Measurements from ENCODE around the gene OR2T6.

The OR2T6 gene

GRCh38 chr1:248375446-248375845 is at the start of gene OR2T6:
Gene OR2T6 (plus strand): TSS chr1:248375746. CDS start chr1:248387609, 11,863 bp downstream.
- no peaks in the 10 kb centered on the region for H3K27me3 ChIP-seq (ENCODE audit: low read depth, low read length)
- H3K27ac ChIP-seq (ENCODE audit: low read length), result no peak within 1 kb of the TSS
- H3K36me3 ChIP-seq (ENCODE audit: control insufficient read depth in 1 of 2, insufficient read depth in 2 of 2, low read length in 2 of 2), result no peaks in the 10 kb centered on the region
- no peaks in the 10 kb centered on the region for H3K9me3 ChIP-seq (ENCODE audit: control insufficient read depth in 1 of 2, low read length in 2 of 2)
- no peaks in the 10 kb centered on the region for H3K4me1 ChIP-seq (ENCODE audit: control insufficient read depth in 1 of 2, insufficient read depth in 2 of 2, low read length in 2 of 2)
- no peak within 1 kb of the TSS for H3K4me3 ChIP-seq (ENCODE audit: low read depth in 1 of 2, low read length in 2 of 2)

- H3K4me1 ChIP-seq (ENCODE audit: control insufficient read depth in 1 of 2, insufficient read depth in 2 of 2, low read length in 2 of 2), result no peaks in the 10 kb centered on the region
- H3K27ac ChIP-seq (ENCODE audit: low read length), result no peak overlapping the region
- no peaks in the 10 kb centered on the region for H3K36me3 ChIP-seq (ENCODE audit: control insufficient read depth in 1 of 2, insufficient read depth in 2 of 2, low read length in 2 of 2)
- no peak overlapping the region for H3K4me3 ChIP-seq (ENCODE audit: low read depth in 1 of 2, low read length in 2 of 2)
- H3K9me3 ChIP-seq (ENCODE audit: control insufficient read depth in 1 of 2, low read length in 2 of 2), result no peaks in the 10 kb centered on the region
- no peaks in the 10 kb centered on the region for H3K27me3 ChIP-seq (ENCODE audit: low read depth, low read length)
These were observed 32.1 kb upstream of the OR2T6 start for GRCh38 chr1:248343451-248343850.

GRCh38 chr1:248348475-248348874 is 27.1 kb upstream of the OR2T6 start, which contains the start of gene OR14C36:
Gene OR14C36 (plus strand): TSS chr1:248348775. CDS start chr1:248348775, 0 bp downstream.
- H3K4me1 ChIP-seq (ENCODE audit: control insufficient read depth in 1 of 2, insufficient read depth in 2 of 2, low read length in 2 of 2), result no peaks in the 10 kb centered on the region
- no peak within 1 kb of the TSS for H3K27ac ChIP-seq (ENCODE audit: low read length)
- H3K27me3 ChIP-seq (ENCODE audit: low read depth, low read length), result no peaks in the 10 kb centered on the region
- H3K36me3 ChIP-seq (ENCODE audit: control insufficient read depth in 1 of 2, insufficient read depth in 2 of 2, low read length in 2 of 2), result no peaks in the 10 kb centered on the region
- H3K9me3 ChIP-seq (ENCODE audit: control insufficient read depth in 1 of 2, low read length in 2 of 2), result no peaks in the 10 kb centered on the region
- H3K4me3 ChIP-seq (ENCODE audit: low read depth in 1 of 2, low read length in 2 of 2), result no peak within 1 kb of the TSS

GRCh38 chr1:248359415-248359814 is 16.1 kb upstream of the OR2T6 start:
- Histone ChIP-seq H3K36me3 (ENCODE audit: control insufficient read depth in 1 of 2, insufficient read depth in 2 of 2, low read length in 2 of 2) (no peaks in the 10 kb centered on the region), H3K27me3 (ENCODE audit: low read depth, low read length) (no peaks in the 10 kb centered on the region), H3K9me3 (ENCODE audit: control insufficient read depth in 1 of 2, low read length in 2 of 2) (no peaks in the 10 kb centered on the region), H3K4me1 (ENCODE audit: control insufficient read depth in 1 of 2, insufficient read depth in 2 of 2, low read length in 2 of 2) (no peaks in the 10 kb centered on the region), H3K27ac (ENCODE audit: low read length) (no peak overlapping the region), H3K4me3 (ENCODE audit: low read depth in 1 of 2, low read length in 2 of 2) (no peak overlapping the region)

GRCh38 chr1:248361121-248361715 is 14.3 kb upstream of the OR2T6 start, which contains the start of gene OR2T4:
Gene OR2T4 (plus strand): TSS chr1:248361665. CDS start chr1:248361665, 0 bp downstream.
- Histone ChIP-seq H3K9me3 (ENCODE audit: control insufficient read depth in 1 of 2, low read length in 2 of 2) (no peaks in the 10 kb centered on the region), H3K27ac (ENCODE audit: low read length) (no peak within 1 kb of the TSS), H3K27me3 (ENCODE audit: low read depth, low read length) (no peaks in the 10 kb centered on the region), H3K4me3 (ENCODE audit: low read depth in 1 of 2, low read length in 2 of 2) (no peak within 1 kb of the TSS), H3K4me1 (ENCODE audit: control insufficient read depth in 1 of 2, insufficient read depth in 2 of 2, low read length in 2 of 2) (no peaks in the 10 kb centered on the region), H3K36me3 (ENCODE audit: control insufficient read depth in 1 of 2, insufficient read depth in 2 of 2, low read length in 2 of 2) (no peaks in the 10 kb centered on the region)

- no peak overlapping the region for H3K27ac ChIP-seq (ENCODE audit: low read length)
- no peaks in the 10 kb centered on the region for H3K9me3 ChIP-seq (ENCODE audit: control insufficient read depth in 1 of 2, low read length in 2 of 2)
- H3K36me3 ChIP-seq (ENCODE audit: control insufficient read depth in 1 of 2, insufficient read depth in 2 of 2, low read length in 2 of 2), result no peaks in the 10 kb centered on the region
- no peaks in the 10 kb centered on the region for H3K27me3 ChIP-seq (ENCODE audit: low read depth, low read length)
- H3K4me3 ChIP-seq (ENCODE audit: low read depth in 1 of 2, low read length in 2 of 2), result no peak overlapping the region
- H3K4me1 ChIP-seq (ENCODE audit: control insufficient read depth in 1 of 2, insufficient read depth in 2 of 2, low read length in 2 of 2), result no peaks in the 10 kb centered on the region
These were observed 8.9 kb upstream of the OR2T6 start for GRCh38 chr1:248366609-248367008.

GRCh38 chr1:248372394-248372793 is 3.2 kb upstream of the OR2T6 start:
- Histone ChIP-seq H3K27ac (ENCODE audit: low read length) (no peak overlapping the region), H3K36me3 (ENCODE audit: control insufficient read depth in 1 of 2, insufficient read depth in 2 of 2, low read length in 2 of 2) (no peaks in the 10 kb centered on the region), H3K9me3 (ENCODE audit: control insufficient read depth in 1 of 2, low read length in 2 of 2) (no peaks in the 10 kb centered on the region), H3K4me1 (ENCODE audit: control insufficient read depth in 1 of 2, insufficient read depth in 2 of 2, low read length in 2 of 2) (no peaks in the 10 kb centered on the region), H3K4me3 (ENCODE audit: low read depth in 1 of 2, low read length in 2 of 2) (no peak overlapping the region), H3K27me3 (ENCODE audit: low read depth, low read length) (no peaks in the 10 kb centered on the region)

GRCh38 chr1:248373761-248374160 is 1.8 kb upstream of the OR2T6 start:
- Histone ChIP-seq H3K27me3 (ENCODE audit: low read depth, low read length) (no peaks in the 10 kb centered on the region), H3K4me3 (ENCODE audit: low read depth in 1 of 2, low read length in 2 of 2) (no peak overlapping the region), H3K27ac (ENCODE audit: low read length) (no peak overlapping the region), H3K4me1 (ENCODE audit: control insufficient read depth in 1 of 2, insufficient read depth in 2 of 2, low read length in 2 of 2) (no peaks in the 10 kb centered on the region), H3K36me3 (ENCODE audit: control insufficient read depth in 1 of 2, insufficient read depth in 2 of 2, low read length in 2 of 2) (no peaks in the 10 kb centered on the region), H3K9me3 (ENCODE audit: control insufficient read depth in 1 of 2, low read length in 2 of 2) (no peaks in the 10 kb centered on the region)

GRCh38 chr1:248376916-248377315 is 1.4 kb downstream of the OR2T6 start:
- Histone ChIP-seq H3K4me1 (ENCODE audit: control insufficient read depth in 1 of 2, insufficient read depth in 2 of 2, low read length in 2 of 2) (no peaks in the 10 kb centered on the region), H3K36me3 (ENCODE audit: control insufficient read depth in 1 of 2, insufficient read depth in 2 of 2, low read length in 2 of 2) (no peaks in the 10 kb centered on the region), H3K27me3 (ENCODE audit: low read depth, low read length) (no peaks in the 10 kb centered on the region), H3K4me3 (ENCODE audit: low read depth in 1 of 2, low read length in 2 of 2) (no peak overlapping the region), H3K9me3 (ENCODE audit: control insufficient read depth in 1 of 2, low read length in 2 of 2) (no peaks in the 10 kb centered on the region), H3K27ac (ENCODE audit: low read length) (no peak overlapping the region)

- no peaks in the 10 kb centered on the region for H3K27me3 ChIP-seq (ENCODE audit: low read depth, low read length)
- no peak overlapping the region for H3K4me3 ChIP-seq (ENCODE audit: low read depth in 1 of 2, low read length in 2 of 2)
- H3K36me3 ChIP-seq (ENCODE audit: control insufficient read depth in 1 of 2, insufficient read depth in 2 of 2, low read length in 2 of 2), result no peaks in the 10 kb centered on the region
- H3K4me1 ChIP-seq (ENCODE audit: control insufficient read depth in 1 of 2, insufficient read depth in 2 of 2, low read length in 2 of 2), result no peaks in the 10 kb centered on the region
- no peaks in the 10 kb centered on the region for H3K9me3 ChIP-seq (ENCODE audit: control insufficient read depth in 1 of 2, low read length in 2 of 2)
- H3K27ac ChIP-seq (ENCODE audit: low read length), result no peak overlapping the region
These were observed 5.3 kb downstream of the OR2T6 start for GRCh38 chr1:248380854-248381253.

- Histone ChIP-seq H3K36me3 (ENCODE audit: control insufficient read depth in 1 of 2, insufficient read depth in 2 of 2, low read length in 2 of 2) (no peaks in the 10 kb centered on the region), H3K4me1 (ENCODE audit: control insufficient read depth in 1 of 2, insufficient read depth in 2 of 2, low read length in 2 of 2) (no peaks in the 10 kb centered on the region), H3K4me3 (ENCODE audit: low read depth in 1 of 2, low read length in 2 of 2) (no peak overlapping the region), H3K27ac (ENCODE audit: low read length) (no peak overlapping the region), H3K9me3 (ENCODE audit: control insufficient read depth in 1 of 2, low read length in 2 of 2) (no peaks in the 10 kb centered on the region), H3K27me3 (ENCODE audit: low read depth, low read length) (no peaks in the 10 kb centered on the region)
These were observed 12.9 kb downstream of the OR2T6 start for GRCh38 chr1:248388426-248388825.

GRCh38 chr1:248393050-248393449 is 17.5 kb downstream of the OR2T6 start:
- Histone ChIP-seq H3K4me3 (ENCODE audit: low read depth in 1 of 2, low read length in 2 of 2) (no peak overlapping the region), H3K27ac (ENCODE audit: low read length) (no peak overlapping the region), H3K27me3 (ENCODE audit: low read depth, low read length) (no peaks in the 10 kb centered on the region), H3K36me3 (ENCODE audit: control insufficient read depth in 1 of 2, insufficient read depth in 2 of 2, low read length in 2 of 2) (no peaks in the 10 kb centered on the region), H3K4me1 (ENCODE audit: control insufficient read depth in 1 of 2, insufficient read depth in 2 of 2, low read length in 2 of 2) (no peaks in the 10 kb centered on the region), H3K9me3 (ENCODE audit: control insufficient read depth in 1 of 2, low read length in 2 of 2) (no peaks in the 10 kb centered on the region)

Measured in muscle layer of duodenum (tissue), 2 donors.